ENCODE measurements around the gene UST. TPM values are rescaled to one million over a fixed set of nuclear protein-coding genes. Genes with fewer than 3 reads are reported as not detected.

Gene UST
- total RNA-seq, 2 donors from 2014 or later: 1.6 to 7.5 TPM

- no peaks in the 10 kb centered on the region for H3K36me3 Mint-ChIP-seq (ENCODE audit: low read depth)
- H3K27ac Mint-ChIP-seq: no peak overlapping the region
- H3K4me1 Mint-ChIP-seq: no peaks in the 10 kb centered on the region
- no peaks in the 10 kb centered on the region for H3K9me3 Mint-ChIP-seq
- no peaks in the 10 kb centered on the region for H3K27me3 Mint-ChIP-seq
- ATAC-seq (replicated peaks): no peak
- no peak overlapping the region for H3K4me3 Mint-ChIP-seq
Observed at GRCh38 chr6:148979014-148979901, 232.4 kb downstream of the UST start.

GRCh38 chr6:148980234-148980633, 233.4 kb downstream of the UST start:
- ATAC-seq (replicated peaks): no peak

GRCh38 chr6:148981515-148981914, 234.7 kb downstream of the UST start:
- no peak overlapping the region for H3K4me3 Mint-ChIP-seq
- H3K4me1 Mint-ChIP-seq: no peaks in the 10 kb centered on the region
- no peak overlapping the region for H3K27ac Mint-ChIP-seq
- no peak for ATAC-seq (replicated peaks)
- no peaks in the 10 kb centered on the region for H3K27me3 Mint-ChIP-seq
- H3K9me3 Mint-ChIP-seq: no peaks in the 10 kb centered on the region
- no peaks in the 10 kb centered on the region for H3K36me3 Mint-ChIP-seq (ENCODE audit: low read depth)

More at GRCh38 chr6:148980234-148980633, 233.4 kb downstream of the UST start:
- no peak overlapping the region for H3K27ac Mint-ChIP-seq
- no peak overlapping the region for H3K4me3 Mint-ChIP-seq
- no peaks in the 10 kb centered on the region for H3K36me3 Mint-ChIP-seq (ENCODE audit: low read depth)
- H3K4me1 Mint-ChIP-seq: no peaks in the 10 kb centered on the region
- no peaks in the 10 kb centered on the region for H3K27me3 Mint-ChIP-seq
- no peaks in the 10 kb centered on the region for H3K9me3 Mint-ChIP-seq

GRCh38 chr6:148983101-148983761, 236.4 kb downstream of the UST start:
- Mint-ChIP-seq H3K4me3 (no peak overlapping the region), H3K36me3 (ENCODE audit: low read depth) (no peaks in the 10 kb centered on the region)
- no peak for ATAC-seq (replicated peaks)

GRCh38 chr6:148983966-148984365, 237.1 kb downstream of the UST start:
- Mint-ChIP-seq H3K9me3 (no peaks in the 10 kb centered on the region), H3K36me3 (ENCODE audit: low read depth) (no peaks in the 10 kb centered on the region), H3K27ac (no peak overlapping the region), H3K4me3 (no peak overlapping the region), H3K4me1 (no peaks in the 10 kb centered on the region), H3K27me3 (no peaks in the 10 kb centered on the region)
- no peak for ATAC-seq (replicated peaks)

More at GRCh38 chr6:148983101-148983761, 236.4 kb downstream of the UST start:
- no peaks in the 10 kb centered on the region for H3K4me1 Mint-ChIP-seq
- H3K27ac Mint-ChIP-seq: no peak overlapping the region
- H3K9me3 Mint-ChIP-seq: no peaks in the 10 kb centered on the region
- no peaks in the 10 kb centered on the region for H3K27me3 Mint-ChIP-seq

- no peaks in the 10 kb centered on the region for H3K9me3 Mint-ChIP-seq
Observed at GRCh38 chr6:148984531-148985056, 237.8 kb downstream of the UST start.

GRCh38 chr6:148985499-148985898, 238.7 kb downstream of the UST start:
- H3K27ac Mint-ChIP-seq: peak overlapping the region; percentile 1
- no peaks in the 10 kb centered on the region for H3K4me1 Mint-ChIP-seq
- H3K36me3 Mint-ChIP-seq (ENCODE audit: low read depth): no peaks in the 10 kb centered on the region
- ATAC-seq (replicated peaks): no peak
- H3K4me3 Mint-ChIP-seq: no peak overlapping the region
- H3K27me3 Mint-ChIP-seq: no peaks in the 10 kb centered on the region
- no peaks in the 10 kb centered on the region for H3K9me3 Mint-ChIP-seq

More at GRCh38 chr6:148984531-148985056, 237.8 kb downstream of the UST start:
- Mint-ChIP-seq H3K27me3 (no peaks in the 10 kb centered on the region), H3K4me3 (no peak overlapping the region), H3K4me1 (no peaks in the 10 kb centered on the region), H3K27ac (peak overlapping the region; percentile 1), H3K36me3 (ENCODE audit: low read depth) (no peaks in the 10 kb centered on the region)
- no peak for ATAC-seq (replicated peaks)

GRCh38 chr6:148986608-148987007, 239.8 kb downstream of the UST start:
- no peaks in the 10 kb centered on the region for H3K9me3 Mint-ChIP-seq
- no peaks in the 10 kb centered on the region for H3K36me3 Mint-ChIP-seq (ENCODE audit: low read depth)
- no peak overlapping the region for H3K27ac Mint-ChIP-seq
- no peak for ATAC-seq (replicated peaks)
- no peaks in the 10 kb centered on the region for H3K4me1 Mint-ChIP-seq
- no peaks in the 10 kb centered on the region for H3K27me3 Mint-ChIP-seq
- no peak overlapping the region for H3K4me3 Mint-ChIP-seq

- no peaks in the 10 kb centered on the region for H3K36me3 Mint-ChIP-seq (ENCODE audit: low read depth)
- H3K27ac Mint-ChIP-seq: no peak overlapping the region
- H3K9me3 Mint-ChIP-seq: no peaks in the 10 kb centered on the region
- no peak overlapping the region for H3K4me3 Mint-ChIP-seq
- ATAC-seq (replicated peaks): no peak
- no peaks in the 10 kb centered on the region for H3K27me3 Mint-ChIP-seq
- no peaks in the 10 kb centered on the region for H3K4me1 Mint-ChIP-seq
Observed at GRCh38 chr6:148987982-148988381, 241.2 kb downstream of the UST start.

GRCh38 chr6:148989585-148989984, 242.8 kb downstream of the UST start:
- ATAC-seq (replicated peaks): no peak
- Mint-ChIP-seq H3K4me3 (no peak overlapping the region), H3K4me1 (no peaks in the 10 kb centered on the region), H3K27ac (no peak overlapping the region), H3K36me3 (ENCODE audit: low read depth) (no peaks in the 10 kb centered on the region), H3K27me3 (no peaks in the 10 kb centered on the region), H3K9me3 (no peaks in the 10 kb centered on the region)

- no peaks in the 10 kb centered on the region for H3K36me3 Mint-ChIP-seq (ENCODE audit: low read depth)
- no peak overlapping the region for H3K27ac Mint-ChIP-seq
- ATAC-seq (replicated peaks): no peak
- H3K9me3 Mint-ChIP-seq: no peaks in the 10 kb centered on the region
- no peak overlapping the region for H3K4me3 Mint-ChIP-seq
- H3K27me3 Mint-ChIP-seq: no peaks in the 10 kb centered on the region
- H3K4me1 Mint-ChIP-seq: no peaks in the 10 kb centered on the region
Observed at GRCh38 chr6:148990403-148990802, 243.6 kb downstream of the UST start.

GRCh38 chr6:148996815-148997214, 250.0 kb downstream of the UST start:
- no peak for ATAC-seq (replicated peaks)
- peaks cover 11% of the 10 kb centered on the region for H3K4me1 Mint-ChIP-seq
- peak overlapping the region; percentile 32 for H3K27ac Mint-ChIP-seq
- H3K27me3 Mint-ChIP-seq: no peaks in the 10 kb centered on the region
- peaks cover 4% of the 10 kb centered on the region for H3K9me3 Mint-ChIP-seq
- no peaks in the 10 kb centered on the region for H3K36me3 Mint-ChIP-seq (ENCODE audit: low read depth)
- H3K4me3 Mint-ChIP-seq: no peak overlapping the region

- H3K27me3 Mint-ChIP-seq: no peaks in the 10 kb centered on the region
- no peak overlapping the region for H3K27ac Mint-ChIP-seq
- no peak overlapping the region for H3K4me3 Mint-ChIP-seq
- H3K9me3 Mint-ChIP-seq: peaks cover 4% of the 10 kb centered on the region
- ATAC-seq (replicated peaks): no peak
- no peaks in the 10 kb centered on the region for H3K36me3 Mint-ChIP-seq (ENCODE audit: low read depth)
- peaks cover 11% of the 10 kb centered on the region for H3K4me1 Mint-ChIP-seq
Observed at GRCh38 chr6:148997865-148998264, 251.0 kb downstream of the UST start.

GRCh38 chr6:148998704-148999103, 251.9 kb downstream of the UST start:
- H3K9me3 Mint-ChIP-seq: peaks cover 4% of the 10 kb centered on the region
- H3K4me3 Mint-ChIP-seq: no peak overlapping the region
- ATAC-seq (replicated peaks): no peak
- H3K36me3 Mint-ChIP-seq (ENCODE audit: low read depth): no peaks in the 10 kb centered on the region
- peaks cover 11% of the 10 kb centered on the region for H3K4me1 Mint-ChIP-seq
- H3K27me3 Mint-ChIP-seq: no peaks in the 10 kb centered on the region
- no peak overlapping the region for H3K27ac Mint-ChIP-seq

- ATAC-seq (replicated peaks): no peak
- Mint-ChIP-seq H3K36me3 (ENCODE audit: low read depth) (no peaks in the 10 kb centered on the region), H3K27ac (no peak overlapping the region), H3K27me3 (no peaks in the 10 kb centered on the region), H3K9me3 (peaks cover 4% of the 10 kb centered on the region), H3K4me3 (no peak overlapping the region), H3K4me1 (peaks cover 11% of the 10 kb centered on the region)
Observed at GRCh38 chr6:148999501-148999900, 252.7 kb downstream of the UST start.
